Choroid plexus epithelial cell (primary cell): Measurements from ENCODE around the gene FOXN4.

Experiments used
- DNase-seq: peaks from one replicate; pipeline ENCODE4 v3.0.0-alpha.2; 2010; ENCODE audit warnings: low read depth
- H3K4me3 ChIP-seq: 2 replicates; pipeline ENCODE4 v1.5.1; 2011; ENCODE audit warnings: low read depth, mild to moderate bottlenecking, control low read depth, low read length, moderate library complexity
- CTCF ChIP-seq: conservative IDR thresholded peaks from 2 replicates; pipeline ENCODE4 v1.5.1; 2011; ENCODE audit warnings: low read depth, mild to moderate bottlenecking, control low read depth, inconsistent platforms, low read length, moderate library complexity

FOXN4 gene

GRCh38 chr12:109230193-109230592, 78.9 kb downstream of the FOXN4 start:
- no peak for TF ChIP-seq CTCF
- no peak overlapping the region for H3K4me3 ChIP-seq

GRCh38 chr12:109228664-109229063, 80.4 kb downstream of the FOXN4 start:
- TF ChIP-seq CTCF: no peak
- H3K4me3 ChIP-seq: no peak overlapping the region
- DNase-seq: no peak

More at GRCh38 chr12:109230193-109230592, 78.9 kb downstream of the FOXN4 start:
- DNase-seq: no peak
